Glomerular visceral epithelial cell (primary cell): ENCODE results near the gene TNIK.

ENCODE experiments used
- DNase-seq: peaks from one replicate; pipeline ENCODE4 v3.0.0-alpha.2; 2016; ENCODE audit errors: extremely low spot score

TNIK gene

GRCh38 chr3:171227828-171228227 lies 232.4 kb downstream of the TNIK start:
- no peak for DNase-seq

- DNase-seq, result no peak
These were observed 232.8 kb downstream of the TNIK start for GRCh38 chr3:171227359-171227758.

- no peak for DNase-seq
These were observed 233.4 kb downstream of the TNIK start for GRCh38 chr3:171226794-171227193.

DNA sequence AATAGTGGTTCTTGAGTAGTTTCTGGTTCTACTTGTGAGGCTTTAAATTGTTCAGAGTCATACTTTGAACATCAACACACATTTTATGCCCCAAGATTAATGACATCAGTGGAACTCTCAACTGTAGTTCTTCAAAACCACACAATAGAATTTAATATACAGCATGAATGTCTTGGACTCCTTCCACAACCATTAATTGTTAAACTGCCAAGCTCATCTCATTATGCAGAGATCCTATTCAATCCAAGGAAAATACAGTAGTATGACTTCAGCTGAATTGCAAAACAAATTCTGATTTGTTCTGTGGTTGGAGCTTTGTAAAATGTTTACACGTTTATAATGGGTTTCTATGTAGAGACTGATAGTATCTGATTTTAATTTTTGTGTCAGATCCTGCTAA lies 234.5 kb downstream of the TNIK start:
- DNase-seq, result no peak

DNA sequence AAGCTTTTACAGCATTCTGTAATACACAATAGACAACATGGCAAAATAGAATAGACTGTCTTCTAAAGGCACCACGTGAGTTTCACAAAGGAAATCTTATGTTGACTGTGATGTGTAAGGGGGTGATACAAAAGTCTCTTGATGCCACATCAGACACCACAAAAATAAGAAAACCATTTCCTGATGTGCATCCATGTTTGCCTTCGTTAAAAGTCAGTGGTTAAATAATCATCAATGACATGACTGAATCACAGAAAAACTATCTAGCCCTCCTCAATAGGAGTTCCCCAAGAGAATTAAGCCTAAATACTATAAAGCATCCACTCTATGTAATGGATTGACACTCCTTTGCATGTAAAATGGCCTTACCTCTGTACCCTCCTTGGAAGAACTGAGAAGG lies 235.0 kb downstream of the TNIK start:
- no peak for DNase-seq

DNA sequence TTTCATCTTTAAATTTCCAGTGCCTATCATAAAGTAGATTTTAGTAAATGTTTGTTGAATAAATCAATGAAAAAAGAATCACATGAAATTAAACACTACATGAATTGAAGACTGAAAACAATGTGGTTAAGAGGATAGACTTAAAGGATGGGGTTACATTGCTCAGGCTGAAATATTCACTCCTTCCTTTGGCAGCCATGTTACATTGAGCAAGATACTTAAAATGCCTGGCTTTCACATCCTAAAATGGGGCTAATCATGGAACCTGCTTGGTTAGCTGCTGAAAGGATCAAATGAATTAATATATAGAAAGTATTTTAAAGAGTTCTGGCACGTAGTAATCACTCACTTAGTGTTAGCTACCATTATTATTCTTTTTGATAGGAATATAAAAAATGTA lies 236.8 kb downstream of the TNIK start:
- no peak for DNase-seq

DNA sequence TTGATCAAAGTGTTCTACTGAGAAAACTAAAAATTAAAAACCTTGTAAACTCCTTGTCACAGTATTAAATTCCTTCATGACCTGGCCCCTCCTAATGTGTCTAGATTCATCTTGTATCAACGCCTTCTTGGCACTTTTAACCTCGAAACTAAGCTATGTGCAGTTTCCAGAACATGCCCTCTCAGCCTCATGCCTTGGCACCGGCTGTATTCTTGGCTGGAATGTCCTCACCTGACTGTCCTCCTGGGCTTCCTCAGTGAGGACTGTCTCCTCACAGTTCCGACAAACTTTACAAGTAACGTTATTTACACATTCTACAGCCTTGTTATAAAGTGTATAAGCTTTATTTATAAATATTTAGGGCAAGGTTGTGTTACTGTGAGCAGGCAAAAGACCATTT lies 237.2 kb downstream of the TNIK start:
- no peak for DNase-seq

DNA sequence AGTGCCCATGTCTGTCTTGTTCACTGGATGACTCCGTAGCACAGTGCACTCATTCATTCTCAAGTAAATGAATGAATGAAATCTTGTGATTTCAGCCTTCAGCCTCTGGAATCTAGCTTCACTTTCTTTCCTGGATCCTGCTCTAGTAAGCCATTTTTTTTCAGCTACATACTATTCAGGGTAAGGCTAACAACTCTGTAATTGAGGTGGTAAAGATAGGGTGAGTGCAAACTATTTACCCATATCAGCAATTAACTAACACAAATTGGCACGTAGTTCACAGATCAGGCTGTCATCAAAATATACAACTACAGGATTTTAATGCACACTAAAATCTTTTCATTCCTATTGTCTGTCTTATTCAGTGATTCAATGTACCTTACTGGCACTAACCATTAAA lies 238.6 kb downstream of the TNIK start:
- DNase-seq, result no peak

DNA sequence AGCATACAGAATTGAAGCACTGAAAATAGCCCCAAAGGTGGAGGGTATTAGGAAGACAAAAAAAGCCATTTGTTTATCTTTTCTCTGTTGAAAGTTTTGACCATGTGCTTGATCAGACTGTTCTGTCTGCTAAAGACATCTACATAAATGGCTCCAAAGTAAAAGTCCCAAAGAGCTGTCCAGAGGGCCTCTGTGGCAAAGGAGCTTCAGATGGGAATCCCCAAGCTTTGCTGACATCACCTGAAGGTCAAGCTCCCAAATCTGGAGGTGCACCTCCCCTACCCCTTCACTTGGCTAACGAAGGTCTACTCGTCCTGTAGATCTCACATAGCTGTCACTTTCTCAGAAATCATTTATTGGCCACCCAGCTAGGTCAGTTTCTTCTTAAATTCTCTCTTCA lies 239.1 kb downstream of the TNIK start:
- no peak for DNase-seq

DNA sequence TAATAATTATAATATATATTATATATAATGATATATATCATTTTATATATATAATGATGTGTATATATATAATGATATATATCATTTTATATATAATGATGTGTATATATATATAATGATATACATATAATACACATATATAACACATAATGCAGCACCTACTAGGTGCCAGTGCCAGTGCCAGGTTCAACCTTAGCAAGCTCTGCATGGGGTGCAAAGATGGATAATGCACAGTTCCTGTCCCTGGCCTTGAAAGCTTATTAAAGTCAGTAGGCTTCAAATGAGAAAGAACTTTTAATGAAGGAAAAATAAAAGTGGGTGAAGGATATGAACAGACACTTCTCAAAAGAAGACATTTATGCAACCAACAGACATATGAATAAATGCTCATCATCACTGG lies 240.9 kb downstream of the TNIK start:
- DNase-seq, result no peak

GRCh38 chr3:171218069-171218468 lies 242.1 kb downstream of the TNIK start:
- DNase-seq, result no peak

GRCh38 chr3:171213907-171214306 lies 246.3 kb downstream of the TNIK start:
- no peak for DNase-seq

GRCh38 chr3:171213178-171213577 lies 247.0 kb downstream of the TNIK start:
- DNase-seq, result no peak

DNA sequence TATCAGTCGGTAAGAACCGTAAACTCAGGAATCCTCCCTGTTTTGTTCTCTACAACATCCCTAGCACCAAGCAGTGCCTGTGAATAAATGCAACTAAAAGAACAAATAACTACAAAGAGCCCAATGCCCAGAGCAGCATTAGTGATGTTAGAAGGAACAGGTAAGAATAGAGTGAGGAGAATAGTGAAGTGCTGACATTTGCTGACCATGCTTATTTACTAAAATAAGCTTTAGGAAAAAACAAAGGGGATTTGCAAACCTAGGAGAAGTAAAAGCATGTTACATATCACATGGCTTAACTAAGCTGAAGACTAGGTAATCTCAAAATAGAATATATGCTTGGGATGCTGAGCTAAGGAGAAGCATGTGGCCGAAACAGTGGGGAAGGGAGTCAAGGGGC lies 247.6 kb downstream of the TNIK start:
- no peak for DNase-seq

DNA sequence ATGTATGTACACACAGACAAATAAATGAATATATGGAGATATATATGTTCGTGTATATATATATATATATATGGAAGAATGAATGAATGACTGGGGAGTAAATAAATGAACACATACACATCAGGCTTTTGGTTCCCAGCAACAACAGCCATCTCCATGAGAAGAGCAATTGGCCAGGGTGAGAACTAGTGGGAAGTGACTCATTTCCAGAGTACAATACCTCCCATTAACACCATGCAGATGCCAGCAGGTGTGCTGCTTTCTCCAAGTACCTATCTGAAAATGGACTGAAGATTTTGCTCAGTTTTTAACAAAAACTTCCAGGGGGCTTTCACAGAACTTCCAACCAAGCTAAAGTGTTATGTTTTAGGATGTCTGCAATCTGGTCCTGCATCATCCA lies 253.9 kb downstream of the TNIK start:
- no peak for DNase-seq

GRCh38 chr3:171204942-171205341 lies 255.3 kb downstream of the TNIK start:
- DNase-seq, result no peak

GRCh38 chr3:171201825-171202224 lies 258.4 kb downstream of the TNIK start:
- DNase-seq, result no peak

DNA sequence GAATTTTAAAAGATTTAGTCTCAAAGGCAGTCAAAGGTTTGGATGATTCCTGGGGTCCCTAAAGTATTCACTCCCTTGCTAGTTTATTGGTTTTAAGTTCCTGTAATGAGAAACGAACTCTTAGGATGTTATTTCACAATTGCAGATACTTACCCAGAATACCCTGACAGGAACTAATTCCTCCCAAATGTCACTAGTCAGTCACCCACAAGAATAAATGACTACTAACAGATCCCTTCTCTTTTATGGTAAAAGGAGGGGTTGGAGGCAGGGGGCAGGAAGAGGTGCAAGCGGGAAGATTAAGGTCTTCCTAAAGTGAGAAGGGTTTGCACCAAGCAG lies 259.5 kb downstream of the TNIK start:
- DNase-seq, result no peak

DNA sequence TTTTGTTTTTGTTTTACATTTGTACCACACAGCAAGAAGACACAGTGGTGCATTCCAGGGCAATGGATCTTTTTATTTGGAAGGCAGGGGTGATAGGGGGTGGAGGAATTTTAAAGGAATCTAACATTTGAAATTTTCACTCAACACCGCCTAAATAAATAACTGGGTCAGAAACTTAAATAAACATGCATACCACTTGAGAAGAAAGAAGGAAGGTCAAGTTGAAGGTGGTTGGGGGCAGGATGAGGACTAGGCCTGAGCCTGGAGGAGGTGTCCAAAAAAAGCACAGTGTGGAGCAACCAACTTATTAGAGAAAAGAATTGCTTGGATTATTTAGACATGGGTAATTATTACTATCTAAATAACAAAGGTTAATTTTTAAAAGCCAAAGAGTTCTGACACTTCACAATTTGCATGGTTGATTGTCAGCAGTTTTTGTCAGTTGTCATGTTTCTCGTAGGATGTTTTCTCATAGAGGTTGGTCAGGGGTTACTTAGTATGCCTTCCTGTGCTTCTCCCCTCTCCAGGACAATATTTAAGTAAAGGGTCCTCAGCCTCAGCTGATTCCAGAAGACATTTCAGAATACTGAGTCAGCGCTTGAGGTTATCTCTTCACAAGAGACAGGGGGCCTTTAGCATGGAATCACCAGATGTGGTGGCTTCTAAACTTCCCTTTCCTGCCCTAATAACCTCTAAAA lies 260.0 kb downstream of the TNIK start:
- DNase-seq, result peak; percentile 38

- DNase-seq, result no peak
These were observed 260.8 kb downstream of the TNIK start for GRCh38 chr3:171199473-171199829.

- DNase-seq, result no peak
These were observed 261.3 kb downstream of the TNIK start for GRCh38 chr3:171198781-171199472.

- DNase-seq, result no peak
These were observed 264.5 kb downstream of the TNIK start for GRCh38 chr3:171195686-171196085.

DNA sequence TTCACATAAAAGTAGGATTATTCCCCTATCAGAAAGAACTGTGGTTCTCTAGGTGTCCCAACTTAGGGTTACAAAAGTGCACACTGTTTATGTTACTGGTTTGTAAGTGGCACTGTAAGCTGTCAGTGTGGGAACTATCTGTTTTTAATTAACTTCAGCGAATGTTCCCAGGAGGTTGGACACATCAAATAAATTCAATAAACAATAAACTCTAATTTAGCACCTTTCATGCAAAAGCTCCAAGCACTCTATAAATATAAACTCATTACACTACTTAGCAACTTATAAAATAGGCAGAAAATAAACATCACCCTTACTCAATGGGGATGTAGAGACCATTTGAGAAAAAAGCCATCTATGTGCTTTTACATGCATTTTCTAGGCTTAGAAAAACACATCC lies 265.2 kb downstream of the TNIK start:
- no peak for DNase-seq

DNA sequence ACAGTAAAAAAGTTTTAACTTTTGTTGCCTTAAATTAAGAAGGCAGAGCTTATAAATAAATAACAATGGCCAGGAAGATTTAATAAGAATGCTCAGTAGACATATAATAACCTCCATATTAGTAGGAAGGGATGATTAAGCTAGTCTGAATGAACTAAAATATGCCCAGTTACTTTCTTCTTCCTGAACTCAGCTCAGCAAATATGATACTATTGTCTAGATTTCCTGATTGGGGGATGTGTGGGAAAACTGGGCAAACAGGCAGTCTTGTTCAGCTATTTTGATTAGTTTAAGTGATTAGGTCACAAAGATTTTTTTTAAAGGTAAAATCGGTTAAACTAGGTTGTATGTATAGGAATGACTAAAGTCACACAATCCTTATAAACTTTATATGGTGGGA lies 266.5 kb downstream of the TNIK start:
- no peak for DNase-seq
